ENCODE results near the gene CNOT3.

GRCh38 chr19:54191011-54191810 is 53.6 kb downstream of the CNOT3 start, which contains the start of gene TSEN34:
- peak in 1 of 3 donors; percentile 22 for TF ChIP-seq CTCF (IDR thresholded peaks at IDR 0.05)
- no peak for TF ChIP-seq POLR2A (IDR thresholded peaks at IDR 0.05)
- peak; percentile 50 to 57 (median 54) for TF ChIP-seq POLR2AphosphoS5 (IDR thresholded peaks at IDR 0.05)

Data from breast epithelium (tissue), 3 donors.